Measurements from ENCODE around the gene GHRL.

Gene GHRL

DNA sequence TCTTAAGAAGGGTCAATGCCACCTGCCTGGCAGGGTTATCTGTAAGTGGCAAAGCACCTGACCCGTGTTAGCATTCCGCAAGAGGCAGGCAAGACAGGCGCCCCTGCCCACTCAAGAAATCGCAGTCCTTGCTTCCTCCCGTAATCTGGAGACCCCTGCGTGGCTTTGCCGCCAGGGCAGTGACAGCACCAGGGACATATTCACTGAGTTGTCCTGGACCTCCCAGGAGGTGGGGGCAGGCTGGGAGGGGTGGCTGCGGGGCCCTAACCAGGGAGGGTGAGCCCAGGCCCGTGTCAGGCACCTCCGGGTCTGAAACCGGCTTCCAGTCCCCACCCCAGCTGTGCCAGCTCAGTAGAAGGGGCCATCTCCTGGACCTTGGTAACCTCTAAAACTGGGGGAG lies 44.0 kb upstream of the GHRL start:
- no peak for TF ChIP-seq CTCF (IDR thresholded peaks at IDR 0.05)
- H3K27me3 ChIP-seq (ENCODE audit: control insufficient read depth, insufficient read depth, low read length), result no peaks in the 10 kb centered on the region
- H3K4me2 ChIP-seq (ENCODE audit: low read length), result no peak overlapping the region
- H3K4me3 ChIP-seq (ENCODE audit: low read depth, low read length), result no peak overlapping the region
- H3K27ac ChIP-seq, result no peak overlapping the region
- H3K4me1 ChIP-seq, result no peaks in the 10 kb centered on the region
- no peak overlapping the region for H2AFZ ChIP-seq
- no peaks in the 10 kb centered on the region for H3K9me3 ChIP-seq (ENCODE audit: control insufficient read depth, low read length)
- no peaks in the 10 kb centered on the region for H3K79me2 ChIP-seq
- no peak overlapping the region for H3K9ac ChIP-seq
- no peaks in the 10 kb centered on the region for H3K36me3 ChIP-seq (ENCODE audit: control insufficient read depth, insufficient read depth, low read length)

GRCh38 chr3:10335871-10336622 lies 43.3 kb upstream of the GHRL start:
- Histone ChIP-seq H3K4me2 (ENCODE audit: low read length) (no peak overlapping the region), H3K36me3 (ENCODE audit: control insufficient read depth, insufficient read depth, low read length) (no peaks in the 10 kb centered on the region), H3K4me3 (ENCODE audit: low read depth, low read length) (no peak overlapping the region), H3K9ac (no peak overlapping the region), H3K4me1 (no peaks in the 10 kb centered on the region), H2AFZ (no peak overlapping the region), H3K79me2 (no peaks in the 10 kb centered on the region), H3K27me3 (ENCODE audit: control insufficient read depth, insufficient read depth, low read length) (no peaks in the 10 kb centered on the region), H3K27ac (no peak overlapping the region), H3K9me3 (ENCODE audit: control insufficient read depth, low read length) (no peaks in the 10 kb centered on the region)
- TF ChIP-seq CTCF (IDR thresholded peaks at IDR 0.05), result no peak

- Histone ChIP-seq H2AFZ (no peak overlapping the region), H3K27ac (no peak overlapping the region), H3K9ac (no peak overlapping the region), H3K4me1 (no peaks in the 10 kb centered on the region), H3K27me3 (ENCODE audit: control insufficient read depth, insufficient read depth, low read length) (no peaks in the 10 kb centered on the region), H3K36me3 (ENCODE audit: control insufficient read depth, insufficient read depth, low read length) (no peaks in the 10 kb centered on the region), H3K4me3 (ENCODE audit: low read depth, low read length) (no peak overlapping the region), H3K79me2 (no peaks in the 10 kb centered on the region), H3K9me3 (ENCODE audit: control insufficient read depth, low read length) (no peaks in the 10 kb centered on the region), H3K4me2 (ENCODE audit: low read length) (no peak overlapping the region)
- no peak for TF ChIP-seq CTCF (IDR thresholded peaks at IDR 0.05)
Measured at GRCh38 chr3:10335190-10335738, 42.5 kb upstream of the GHRL start.

GRCh38 chr3:10334459-10334858 lies 41.7 kb upstream of the GHRL start:
- no peak overlapping the region for H3K4me3 ChIP-seq (ENCODE audit: low read depth, low read length)

More at GRCh38 chr3:10334459-10334858, 41.7 kb upstream of the GHRL start:
- Histone ChIP-seq H3K9me3 (ENCODE audit: control insufficient read depth, low read length) (no peaks in the 10 kb centered on the region), H3K79me2 (no peaks in the 10 kb centered on the region), H2AFZ (no peak overlapping the region), H3K27ac (no peak overlapping the region), H3K4me1 (no peaks in the 10 kb centered on the region), H3K36me3 (ENCODE audit: control insufficient read depth, insufficient read depth, low read length) (no peaks in the 10 kb centered on the region), H3K27me3 (ENCODE audit: control insufficient read depth, insufficient read depth, low read length) (no peaks in the 10 kb centered on the region), H3K9ac (no peak overlapping the region), H3K4me2 (ENCODE audit: low read length) (no peak overlapping the region)
- TF ChIP-seq CTCF (IDR thresholded peaks at IDR 0.05), result peak; percentile 34
